A549 (cell line): ENCODE data around the gene MKRN1. TPM values are rescaled to one million over a fixed set of nuclear protein-coding genes. Genes with fewer than 3 reads are reported as not detected.

Experiments used
- ATAC-seq, 2 experiments: fragments of 200-7000 bp in 1 of 2; fragments of >200 bp in 1 of 2; cut with Nextera tagmentation in 1 of 2; cut with Tn5 transposase in 1 of 2; 3 replicates each; pipeline versions ENCODE4 v1.8.0 to v1.9.1; 2018 to 2020; ENCODE audit warnings: mild to moderate bottlenecking in 1 of 2, moderate library complexity in 1 of 2
- CTCF ChIA-PET: fragments of 300-600 bp; sonication (Branson Sonifier 250); formaldehyde crosslinking; extraction: SDS; loops from one replicate; lab custom pipeline; 2021; ENCODE audit warnings: antibody characterized with exemption, inconsistent platforms; lab: Yijun Ruan, JAX
- POLR2A ChIA-PET: fragments of 350-600 bp; formaldehyde crosslinking; extraction: SDS; loops from one replicate; lab custom pipeline; 2021; ENCODE audit warnings: antibody characterized with exemption, inconsistent platforms; lab: Yijun Ruan, JAX
- DNase-seq, 2 experiments: peaks; one replicate each; pipeline versions ENCODE4 v3.0.0 to v3.0.0-alpha.2; 2011 to 2016; ENCODE audit warnings: low read depth in 1 of 2, low spot score in 1 of 2
- FAIRE-seq: peaks from 2 replicates; lab custom pipeline; 2011; peaks lifted over from hg19 to GRCh38; lab: Jason Lieb, UNC
- H3K27ac ChIP-seq, 2 experiments: fragments of >200 bp; sonication (Bioruptor Twin); formaldehyde crosslinking; 3 replicates each; pipeline ENCODE4 v1.5.1; 2016 to 2017
- H3K4me1 ChIP-seq: fragments of >200 bp; sonication (Bioruptor Twin); formaldehyde crosslinking; 3 replicates; pipeline ENCODE4 v1.6.1; 2016
- H3K4me2 ChIP-seq: fragments of >200 bp; sonication (Bioruptor Twin); formaldehyde crosslinking; 3 replicates; pipeline ENCODE4 v1.6.1; 2016
- H3K4me3 ChIP-seq: fragments of >200 bp; sonication (Bioruptor Twin); formaldehyde crosslinking; 3 replicates; pipeline ENCODE4 v1.5.1; 2016
- H3K9me3 ChIP-seq: fragments of >200 bp; sonication (Bioruptor Twin); formaldehyde crosslinking; 3 replicates; pipeline ENCODE4 v1.6.1; 2016
- BHLHE40 ChIP-seq: IDR thresholded peaks from 2 replicates; pipeline ENCODE4 v1.6.1; 2012; ENCODE audit warnings: low read depth, low read length, inconsistent platforms
- CBX8 ChIP-seq: fragments of 200-600 bp; sonication (generic); IDR thresholded peaks from 2 replicates; pipeline ENCODE4 v1.6.1; 2016
- CEBPB ChIP-seq, 2 experiments: fragments of >200 bp in 1 of 2; sonication (Bioruptor Twin) in 1 of 2; formaldehyde crosslinking in 1 of 2; IDR thresholded peaks; 2 replicates each; pipeline ENCODE4 v1.6.1; 2012 to 2016
- CHD4 ChIP-seq: fragments of 200-600 bp; sonication (generic); IDR thresholded peaks from 2 replicates; pipeline ENCODE4 v1.6.1; 2016; ENCODE audit warnings: antibody characterized with exemption, mild to moderate bottlenecking, borderline replicate concordance
- CTCF ChIP-seq: fragments of >200 bp; sonication (Bioruptor Twin); formaldehyde crosslinking; IDR thresholded peaks from 3 replicates; pipeline ENCODE4 v1.5.1; 2016
- E2F6 ChIP-seq: IDR thresholded peaks from 2 replicates; pipeline ENCODE4 v1.6.1; 2012; ENCODE audit warnings: low read depth, borderline replicate concordance
- ELK1 ChIP-seq: fragments of 150-350 bp; IDR thresholded peaks from 2 replicates; pipeline ENCODE4 v1.6.1; 2014; ENCODE audit warnings: low read depth, mild to moderate bottlenecking, low read length
- HOXB13 ChIP-seq: fragments of 250-450 bp; sonication (Bioruptor Pico); IDR thresholded peaks from 2 replicates; pipeline ENCODE4 v1.5.0; 2020; ENCODE audit warnings: low read depth, mild to moderate bottlenecking, moderate library complexity
- HOXB5 ChIP-seq: fragments of 250-450 bp; sonication (Bioruptor Pico); IDR thresholded peaks from 2 replicates; pipeline ENCODE4 v1.5.0; 2020; ENCODE audit warnings: mild to moderate bottlenecking, moderate library complexity
- KDM1A ChIP-seq: fragments of 200-600 bp; sonication (generic); IDR thresholded peaks from 2 replicates; pipeline ENCODE4 v1.6.1; 2016; ENCODE audit warnings: low read depth, mild to moderate bottlenecking
- KDM5A ChIP-seq: fragments of 200-600 bp; sonication (generic); IDR thresholded peaks from 2 replicates; pipeline ENCODE4 v1.6.1; 2016; ENCODE audit warnings: antibody characterized with exemption, mild to moderate bottlenecking
- NR3C1 ChIP-seq: fragments of >200 bp; sonication (Bioruptor Twin); formaldehyde crosslinking; IDR thresholded peaks from 3 replicates; pipeline ENCODE4 v1.6.1; 2017
- PHF8 ChIP-seq: fragments of 200-600 bp; sonication (generic); IDR thresholded peaks from 2 replicates; pipeline ENCODE4 v1.6.1; 2016; ENCODE audit warnings: low read depth, mild to moderate bottlenecking, antibody characterized with exemption, moderate library complexity, borderline replicate concordance
- RARB ChIP-seq: fragments of 250-450 bp; sonication (Bioruptor Pico); IDR thresholded peaks from 2 replicates; pipeline ENCODE4 v1.8.0; 2021; ENCODE audit warnings: mild to moderate bottlenecking, moderate library complexity
- REST ChIP-seq: fragments of 200-600 bp; sonication (generic); IDR thresholded peaks from 2 replicates; pipeline ENCODE4 v1.6.1; 2016; ENCODE audit warnings: antibody characterized with exemption, mild to moderate bottlenecking, moderate library complexity
- SREBF2 ChIP-seq: fragments of 450-650 bp; IDR thresholded peaks from 2 replicates; pipeline ENCODE4 v1.6.1; 2014; ENCODE audit warnings: mild to moderate bottlenecking, moderate library complexity
- TFCP2L1 ChIP-seq: fragments of 250-450 bp; sonication (Bioruptor Pico); IDR thresholded peaks from 2 replicates; pipeline ENCODE4 v1.5.0; 2021; ENCODE audit warnings: mild to moderate bottlenecking
- TP53 ChIP-seq: fragments of 250-450 bp; sonication (Bioruptor Pico); IDR thresholded peaks from 2 replicates; pipeline ENCODE4 v1.5.0; 2021; ENCODE audit warnings: mild to moderate bottlenecking, moderate library complexity
- USF2 ChIP-seq: fragments of 450-650 bp; IDR thresholded peaks from 2 replicates; pipeline ENCODE4 v1.6.1; 2014; ENCODE audit warnings: antibody characterized with exemption
- ZC3H11A ChIP-seq: fragments of 450-650 bp; IDR thresholded peaks from 2 replicates; pipeline ENCODE4 v1.6.1; 2014; ENCODE audit warnings: antibody characterized with exemption, mild to moderate bottlenecking
- ZNF302 ChIP-seq: fragments of 250-450 bp; sonication (Bioruptor Pico); IDR thresholded peaks from 2 replicates; pipeline ENCODE4 v1.9.0; 2021; ENCODE audit warnings: inconsistent platforms, mild to moderate bottlenecking, moderate library complexity
- ZSCAN20 ChIP-seq: fragments of 250-450 bp; sonication (Bioruptor Pico); IDR thresholded peaks from 2 replicates; pipeline ENCODE4 v1.8.0; 2022; ENCODE audit warnings: mild to moderate bottlenecking, moderate library complexity
- WGBS: methylation state at CpG from one replicate; pipeline ENCODE4 v1.1.6; 2017; ENCODE audit errors: missing lambda C conversion rate; 5-methylcytosine and 5-hydroxymethylcytosine counted together
- polyA plus RNA-seq, 4 experiments: library from polyadenylated mRNA; depleted of rRNA in 3 of 4; stranded (reverse); fragments of >200 nt; fragmentation: RNase III in 1 of 4; extraction: RNeasy Plus Mini Kit Qiagen cat#74134 plus additional on column Dnase treatment in 1 of 4; gene quantifications; 2 replicates in 3 of 4; 3 replicates in 1 of 4; pipeline ENCODE4 v1.2.3, GENCODE V29; 2011 to 2017

MKRN1 gene
- polyA plus RNA-seq, 2 of the 4 experiments (the other 2 are of a cell fraction), result 53.2 to 68.8 TPM

GRCh38 chr7:140446467-140446866 lies 32.8 kb downstream of the MKRN1 start:
- CTCF ChIA-PET, result interaction anchor here (0.6 to 1.7 kb wide), 2 partner anchors 11 to 72 kb away, joined by 3 to 6 read pairs; no protein-coding TSS in a partner anchor
- FAIRE-seq, result no peak
- Histone ChIP-seq H3K9me3 (no peaks in the 10 kb centered on the region), H3K4me3 (no peak overlapping the region)
- no peak for TF ChIP-seq ZC3H11A
- TF ChIP-seq PHF8, result no peak
- no peak for TF ChIP-seq CEBPB (IDR thresholded peaks at IDR 0.05)
- TF ChIP-seq, all 56 proteins: peak for 0
- POLR2A ChIA-PET, result no interaction called here
- 88% methylated on average over 11 of the region's 11 CpGs for WGBS
- no peak for DNase-seq
- Histone ChIP-seq H3K4me1 (no peaks in the 10 kb centered on the region), H3K4me2 (no peak overlapping the region), H3K27ac (no peak overlapping the region)
- peak in 1 of 2 experiments; percentile 28; a peak in 1 of 6 replicates for ATAC-seq

GRCh38 chr7:140441519-140441918 lies 37.8 kb downstream of the MKRN1 start:
- Histone ChIP-seq H3K9me3 (no peaks in the 10 kb centered on the region), H3K4me1 (no peaks in the 10 kb centered on the region), H3K4me2 (no peak overlapping the region)
- FAIRE-seq (no peak), DNase-seq (no peak)
- ChIA-PET CTCF (no interaction called here), POLR2A (no interaction called here)
- TF ChIP-seq KDM5A (no peak), TFCP2L1 (CRISPR knock-in tag) (no peak), REST (no peak), HOXB5 (CRISPR knock-in tag) (no peak), KDM1A (no peak), RARB (CRISPR knock-in tag) (no peak), TP53 (CRISPR knock-in tag) (no peak), E2F6 (no peak), CBX8 (no peak), NR3C1 (no peak), HOXB13 (CRISPR knock-in tag) (no peak), BHLHE40 (no peak), USF2 (no peak), ZNF302 (CRISPR knock-in tag) (no peak), CTCF (no peak), ZSCAN20 (CRISPR knock-in tag) (no peak), CHD4 (no peak), SREBF2 (no peak), PHF8 (no peak), ELK1 (no peak)
- TF ChIP-seq, all 56 proteins: peak for 0
- no peak overlapping the region for H3K27ac ChIP-seq
- H3K4me3 ChIP-seq, result no peak overlapping the region
- no peak for ATAC-seq
- 52% methylated on average over 2 of the region's 2 CpGs for WGBS
